GM12865 (cell line): ENCODE data around the gene TRIO.

Experiments
- DNase-seq: peaks from one replicate; pipeline ENCODE4 v3.0.0; 2010; ENCODE audit warnings: low read depth
- H3K4me3 ChIP-seq: 2 replicates; pipeline ENCODE4 v1.5.1; 2011; ENCODE audit warnings: mild to moderate bottlenecking, low read depth, low read length, control low read depth
- TF ChIP-seq, protein P1 (sequence below): IDR thresholded peaks from 2 replicates; pipeline ENCODE4 v1.5.1; 2011; ENCODE audit warnings: low read length, control low read depth, low read depth, inconsistent platforms; ENCODE audit not compliant: insufficient read depth; ENCODE audit errors: missing control alignments

Gene TRIO

DNA sequence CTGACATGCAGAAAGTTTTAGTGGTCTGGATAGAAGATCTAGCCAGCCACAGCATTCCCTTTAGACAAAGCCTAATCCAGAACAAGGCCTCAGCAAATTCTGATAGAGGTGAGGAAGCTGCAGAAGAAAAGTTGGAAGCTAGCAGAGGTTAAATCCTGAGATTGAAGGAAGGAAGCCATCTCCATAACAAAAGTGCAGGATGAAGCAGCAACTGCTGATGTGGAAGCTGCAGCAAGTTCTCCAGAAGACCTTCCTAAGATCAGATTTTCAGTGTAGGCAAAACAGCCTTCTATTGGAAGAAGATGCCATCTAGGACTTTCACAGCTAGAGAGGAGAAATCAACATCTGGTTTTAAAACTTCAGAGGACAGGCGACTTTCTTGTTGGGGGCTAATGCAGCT, 77.5 kb downstream of the TRIO start:
- H3K4me3 ChIP-seq: no peak overlapping the region
- DNase-seq: no peak
- TF ChIP-seq, protein P1, sequence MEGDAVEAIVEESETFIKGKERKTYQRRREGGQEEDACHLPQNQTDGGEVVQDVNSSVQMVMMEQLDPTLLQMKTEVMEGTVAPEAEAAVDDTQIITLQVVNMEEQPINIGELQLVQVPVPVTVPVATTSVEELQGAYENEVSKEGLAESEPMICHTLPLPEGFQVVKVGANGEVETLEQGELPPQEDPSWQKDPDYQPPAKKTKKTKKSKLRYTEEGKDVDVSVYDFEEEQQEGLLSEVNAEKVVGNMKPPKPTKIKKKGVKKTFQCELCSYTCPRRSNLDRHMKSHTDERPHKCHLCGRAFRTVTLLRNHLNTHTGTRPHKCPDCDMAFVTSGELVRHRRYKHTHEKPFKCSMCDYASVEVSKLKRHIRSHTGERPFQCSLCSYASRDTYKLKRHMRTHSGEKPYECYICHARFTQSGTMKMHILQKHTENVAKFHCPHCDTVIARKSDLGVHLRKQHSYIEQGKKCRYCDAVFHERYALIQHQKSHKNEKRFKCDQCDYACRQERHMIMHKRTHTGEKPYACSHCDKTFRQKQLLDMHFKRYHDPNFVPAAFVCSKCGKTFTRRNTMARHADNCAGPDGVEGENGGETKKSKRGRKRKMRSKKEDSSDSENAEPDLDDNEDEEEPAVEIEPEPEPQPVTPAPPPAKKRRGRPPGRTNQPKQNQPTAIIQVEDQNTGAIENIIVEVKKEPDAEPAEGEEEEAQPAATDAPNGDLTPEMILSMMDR: no peak

DNA sequence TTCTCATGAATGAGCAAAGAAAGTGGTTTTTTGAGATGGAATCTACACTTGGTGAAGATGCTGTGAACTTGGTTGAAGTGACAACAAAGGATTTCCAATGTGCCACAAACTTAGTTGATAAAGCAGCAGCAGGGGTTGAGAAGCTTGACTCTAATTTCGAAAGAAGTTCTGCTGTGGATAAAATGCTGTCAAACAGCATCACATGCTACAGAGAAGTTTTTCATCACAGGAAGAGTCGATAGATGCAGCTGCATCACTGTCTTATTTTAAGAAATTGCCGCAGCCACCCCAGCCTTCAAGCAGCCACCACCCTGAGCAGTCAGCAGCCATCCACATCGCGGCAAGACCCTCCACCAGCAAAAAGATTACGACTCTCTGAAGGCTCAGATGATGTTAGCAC, 78.6 kb downstream of the TRIO start:
- no peak overlapping the region for H3K4me3 ChIP-seq
- TF ChIP-seq, protein P1: no peak

DNA sequence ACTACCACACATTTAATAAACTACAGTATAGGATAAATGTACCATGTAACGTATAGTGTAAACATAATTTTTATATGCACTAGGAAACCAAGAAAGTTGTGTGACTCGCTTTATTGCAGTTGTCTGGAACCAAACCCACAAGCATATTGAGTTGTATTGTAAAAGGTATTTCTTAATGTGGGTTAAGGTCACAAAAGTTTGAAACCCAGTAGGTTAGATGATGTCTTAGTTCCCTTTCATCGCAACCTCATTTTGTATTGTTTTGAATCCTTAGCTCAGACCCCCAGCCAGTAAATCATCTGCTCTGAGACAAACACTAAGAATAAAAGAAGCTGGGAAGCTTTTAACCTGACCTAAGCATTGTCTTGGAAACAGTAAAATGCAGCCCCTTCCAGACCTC, 79.1 kb downstream of the TRIO start:
- TF ChIP-seq, protein P1: no peak
- DNase-seq: no peak
- no peak overlapping the region for H3K4me3 ChIP-seq

More for the DNA sequence above, 78.6 kb downstream of the TRIO start:
- DNase-seq: no peak

DNA sequence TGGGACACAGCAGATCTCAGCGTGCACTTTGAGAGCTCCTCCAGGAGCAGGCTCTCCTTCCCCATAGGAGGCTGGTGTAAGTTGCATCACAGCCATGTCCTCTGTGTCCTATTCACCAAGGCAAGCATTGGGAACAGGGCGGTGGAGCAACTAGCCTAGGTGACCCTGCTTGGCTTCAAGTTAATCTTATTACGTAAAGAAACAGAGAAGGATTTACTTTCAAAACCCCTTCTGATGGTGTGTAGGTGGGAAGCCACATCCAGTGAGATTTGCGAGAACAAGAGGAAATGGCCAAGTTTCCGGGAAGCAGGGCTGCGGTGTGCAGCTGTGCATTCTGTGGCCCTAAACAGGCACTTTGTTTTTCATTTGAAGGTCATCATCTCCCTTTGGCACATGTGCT, 80.2 kb downstream of the TRIO start:
- DNase-seq: peak; percentile 62
- H3K4me3 ChIP-seq: no peak overlapping the region

DNA sequence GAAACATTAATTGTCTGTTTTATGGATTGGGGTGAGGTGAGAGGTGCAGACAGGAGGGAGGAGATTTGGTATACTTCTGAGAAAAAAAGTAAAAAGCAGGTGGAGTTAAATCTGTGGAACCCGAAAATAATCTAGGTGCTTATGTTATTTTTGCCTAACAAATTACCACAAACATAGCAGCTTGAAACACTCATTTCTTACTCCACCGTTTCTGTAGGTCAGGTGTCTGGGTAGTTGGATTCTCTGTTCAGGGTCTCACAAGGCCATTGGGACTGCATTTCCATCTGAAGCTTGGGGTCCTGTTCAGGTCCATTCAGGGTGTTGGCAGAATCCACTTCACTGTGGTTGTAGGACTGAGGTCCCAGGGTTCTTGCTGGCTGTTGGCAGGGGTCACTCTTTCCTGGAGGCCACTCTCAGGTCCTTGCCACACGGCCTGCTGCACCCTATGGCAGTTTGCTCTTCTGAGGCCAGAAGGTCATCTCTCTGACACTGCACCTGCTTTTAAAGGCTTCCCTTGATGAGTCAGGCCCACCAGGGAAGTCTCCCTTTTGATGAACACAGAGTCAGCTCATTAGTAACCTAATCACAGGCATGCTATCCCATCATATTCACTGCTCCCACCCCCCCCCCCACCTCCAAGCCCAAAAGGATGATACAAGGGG, 82.2 kb downstream of the TRIO start:
- DNase-seq: peak; percentile 35
- no peak overlapping the region for H3K4me3 ChIP-seq
- TF ChIP-seq, protein P1: no peak

More for the DNA sequence above, 80.2 kb downstream of the TRIO start:
- TF ChIP-seq, protein P1: no peak

DNA sequence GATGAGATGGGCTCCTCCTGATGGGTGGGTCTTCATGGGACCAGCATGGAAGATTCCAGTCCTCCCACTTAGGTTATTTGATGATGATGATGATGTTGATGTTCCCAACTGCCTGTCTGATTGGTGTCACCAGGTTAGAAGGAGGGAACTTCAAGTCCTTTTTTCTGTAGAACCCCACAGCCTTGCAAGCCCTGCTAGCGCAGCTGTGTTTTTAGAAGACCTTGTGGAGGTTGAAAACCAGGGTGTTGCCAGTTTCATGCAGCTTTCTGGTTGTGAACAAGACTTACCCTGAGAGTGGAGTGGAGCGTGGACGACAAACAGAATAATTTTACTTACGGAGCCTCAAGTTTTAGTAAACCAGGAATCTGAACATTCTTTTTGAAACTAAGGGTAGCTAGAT, 83.0 kb downstream of the TRIO start:
- no peak overlapping the region for H3K4me3 ChIP-seq
- TF ChIP-seq, protein P1: no peak
- DNase-seq: no peak

DNA sequence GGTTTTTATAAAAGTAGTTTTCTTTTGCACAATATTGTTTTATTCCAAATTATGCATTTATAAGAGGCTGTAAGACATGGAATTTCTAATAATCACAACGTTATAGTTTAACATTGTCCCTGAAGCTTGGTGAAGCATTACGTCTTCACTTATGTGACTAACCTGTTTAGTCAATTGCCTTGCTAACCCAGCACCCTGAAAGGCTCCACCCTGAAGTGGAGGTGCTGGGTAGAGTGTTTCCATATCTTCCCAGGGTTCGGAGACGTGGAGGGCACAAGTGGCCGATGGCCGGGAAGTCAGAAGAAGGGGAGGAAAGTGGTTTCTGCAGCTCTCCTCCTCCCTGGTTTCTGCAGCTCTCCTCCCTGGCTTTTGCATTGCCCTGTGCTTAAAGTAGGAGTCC, 83.4 kb downstream of the TRIO start:
- DNase-seq: no peak
- H3K4me3 ChIP-seq: no peak overlapping the region
- TF ChIP-seq, protein P1: no peak
